Measurements from ENCODE around the gene FAM193A. TPM values are rescaled to one million over a fixed set of nuclear protein-coding genes. Genes with fewer than 3 reads are reported as not detected.
"Not testable (repeated sequence)": the region's sequence is repeated elsewhere in the genome, so short reads cannot be mapped to it uniquely, and the experiment has no call there.

Gene FAM193A
- total RNA-seq, 1 donor from 2014 or later: 28.8 TPM

GRCh38 chr4:2672700-2673099, 136.3 kb downstream of the FAM193A start:
- TF ChIP-seq EZH2 (IDR thresholded peaks at IDR 0.05; ENCODE audit: insufficient read depth, low read length): no peak
- TF ChIP-seq, protein P1, sequence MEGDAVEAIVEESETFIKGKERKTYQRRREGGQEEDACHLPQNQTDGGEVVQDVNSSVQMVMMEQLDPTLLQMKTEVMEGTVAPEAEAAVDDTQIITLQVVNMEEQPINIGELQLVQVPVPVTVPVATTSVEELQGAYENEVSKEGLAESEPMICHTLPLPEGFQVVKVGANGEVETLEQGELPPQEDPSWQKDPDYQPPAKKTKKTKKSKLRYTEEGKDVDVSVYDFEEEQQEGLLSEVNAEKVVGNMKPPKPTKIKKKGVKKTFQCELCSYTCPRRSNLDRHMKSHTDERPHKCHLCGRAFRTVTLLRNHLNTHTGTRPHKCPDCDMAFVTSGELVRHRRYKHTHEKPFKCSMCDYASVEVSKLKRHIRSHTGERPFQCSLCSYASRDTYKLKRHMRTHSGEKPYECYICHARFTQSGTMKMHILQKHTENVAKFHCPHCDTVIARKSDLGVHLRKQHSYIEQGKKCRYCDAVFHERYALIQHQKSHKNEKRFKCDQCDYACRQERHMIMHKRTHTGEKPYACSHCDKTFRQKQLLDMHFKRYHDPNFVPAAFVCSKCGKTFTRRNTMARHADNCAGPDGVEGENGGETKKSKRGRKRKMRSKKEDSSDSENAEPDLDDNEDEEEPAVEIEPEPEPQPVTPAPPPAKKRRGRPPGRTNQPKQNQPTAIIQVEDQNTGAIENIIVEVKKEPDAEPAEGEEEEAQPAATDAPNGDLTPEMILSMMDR (IDR thresholded peaks at IDR 0.05; ENCODE audit: insufficient read depth, low read depth, low read length): no peak
- H3K4me1 ChIP-seq (ENCODE audit: insufficient read depth, low read length): peaks cover 3% of the 10 kb centered on the region
- peaks cover 28% of the 10 kb centered on the region for H3K36me3 ChIP-seq (ENCODE audit: insufficient read depth, low read length)
- no peak overlapping the region for H3K9ac ChIP-seq (ENCODE audit: low read length)
- no peak overlapping the region for H3K27ac ChIP-seq (ENCODE audit: low read depth, low read length)
- no peaks in the 10 kb centered on the region for H3K9me3 Mint-ChIP-seq (ENCODE audit: unreplicated experiment)
- H3K36me3 Mint-ChIP-seq (ENCODE audit: low read depth, unreplicated experiment): peaks cover 24% of the 10 kb centered on the region
- no peak for DNase-seq (ENCODE audit: low read depth)
- no peak overlapping the region for H3K4me3 ChIP-seq (ENCODE audit: insufficient read depth, low read depth, low read length)
- H3K27ac Mint-ChIP-seq (ENCODE audit: unreplicated experiment): no peak overlapping the region
- no peaks in the 10 kb centered on the region for H3K27me3 Mint-ChIP-seq (ENCODE audit: low read depth, unreplicated experiment)
- no peak overlapping the region for H3K4me3 Mint-ChIP-seq (ENCODE audit: unreplicated experiment)
- H3K4me1 Mint-ChIP-seq (ENCODE audit: low read depth, unreplicated experiment): peaks cover 10% of the 10 kb centered on the region
- no peaks in the 10 kb centered on the region for H3K9me3 ChIP-seq (ENCODE audit: insufficient read depth, low read depth, low read length)
- no peaks in the 10 kb centered on the region for H3K27me3 ChIP-seq (ENCODE audit: insufficient read depth, low read length)
- no peak overlapping the region for H3K4me2 ChIP-seq (ENCODE audit: low read length)
- no peak for FAIRE-seq
- no peak overlapping the region for H2AFZ ChIP-seq (ENCODE audit: low read depth, low read length)
- peaks cover 38% of the 10 kb centered on the region for H4K20me1 ChIP-seq (ENCODE audit: insufficient read depth, low read length)
- peaks cover 29% of the 10 kb centered on the region for H3K79me2 ChIP-seq (ENCODE audit: insufficient read depth, low read length)

DNA sequence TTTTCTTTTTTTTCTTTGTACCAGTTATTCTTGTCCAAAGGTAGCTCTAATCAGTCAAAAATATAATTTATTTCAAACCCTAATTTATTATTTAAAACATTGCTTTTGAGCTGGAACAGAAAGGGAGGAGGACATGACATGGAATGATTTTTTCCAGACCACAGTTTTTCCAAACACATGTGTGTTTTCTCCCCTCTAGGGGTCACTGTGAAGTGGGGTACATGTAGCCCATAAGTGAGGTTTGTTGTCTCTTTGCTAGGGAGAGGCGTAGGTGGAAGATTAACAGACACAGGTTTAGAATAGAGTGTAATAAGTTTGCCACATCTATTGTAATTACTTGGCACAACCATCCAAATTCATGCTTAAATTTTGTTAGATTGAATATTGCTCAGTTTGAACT, 136.7 kb downstream of the FAM193A start:
- H3K4me1 Mint-ChIP-seq (ENCODE audit: low read depth, unreplicated experiment): peaks cover 10% of the 10 kb centered on the region
- no peak overlapping the region for H2AFZ ChIP-seq (ENCODE audit: low read depth, low read length)
- H3K9ac ChIP-seq (ENCODE audit: low read length): no peak overlapping the region
- peaks cover 24% of the 10 kb centered on the region for H3K36me3 Mint-ChIP-seq (ENCODE audit: low read depth, unreplicated experiment)
- FAIRE-seq (no peak), DNase-seq (ENCODE audit: low read depth) (no peak)
- no peaks in the 10 kb centered on the region for H3K9me3 ChIP-seq (ENCODE audit: insufficient read depth, low read depth, low read length)
- H3K27me3 ChIP-seq (ENCODE audit: insufficient read depth, low read length): no peaks in the 10 kb centered on the region
- peaks cover 3% of the 10 kb centered on the region for H3K4me1 ChIP-seq (ENCODE audit: insufficient read depth, low read length)
- H3K4me2 ChIP-seq (ENCODE audit: low read length): no peak overlapping the region
- no peak overlapping the region for H3K4me3 ChIP-seq (ENCODE audit: insufficient read depth, low read depth, low read length)
- H3K27ac Mint-ChIP-seq (ENCODE audit: unreplicated experiment): no peak overlapping the region
- peaks cover 28% of the 10 kb centered on the region for H3K36me3 ChIP-seq (ENCODE audit: insufficient read depth, low read length)
- no peak overlapping the region for H3K27ac ChIP-seq (ENCODE audit: low read depth, low read length)
- H3K9me3 Mint-ChIP-seq (ENCODE audit: unreplicated experiment): no peaks in the 10 kb centered on the region
- no peak overlapping the region for H3K4me3 Mint-ChIP-seq (ENCODE audit: unreplicated experiment)
- TF ChIP-seq, protein P1 (IDR thresholded peaks at IDR 0.05; ENCODE audit: insufficient read depth, low read depth, low read length): peak; percentile 34
- no peak for TF ChIP-seq EZH2 (IDR thresholded peaks at IDR 0.05; ENCODE audit: insufficient read depth, low read length)
- H3K79me2 ChIP-seq (ENCODE audit: insufficient read depth, low read length): peaks cover 26% of the 10 kb centered on the region
- H3K27me3 Mint-ChIP-seq (ENCODE audit: low read depth, unreplicated experiment): no peaks in the 10 kb centered on the region
- H4K20me1 ChIP-seq (ENCODE audit: insufficient read depth, low read length): peaks cover 35% of the 10 kb centered on the region

DNA sequence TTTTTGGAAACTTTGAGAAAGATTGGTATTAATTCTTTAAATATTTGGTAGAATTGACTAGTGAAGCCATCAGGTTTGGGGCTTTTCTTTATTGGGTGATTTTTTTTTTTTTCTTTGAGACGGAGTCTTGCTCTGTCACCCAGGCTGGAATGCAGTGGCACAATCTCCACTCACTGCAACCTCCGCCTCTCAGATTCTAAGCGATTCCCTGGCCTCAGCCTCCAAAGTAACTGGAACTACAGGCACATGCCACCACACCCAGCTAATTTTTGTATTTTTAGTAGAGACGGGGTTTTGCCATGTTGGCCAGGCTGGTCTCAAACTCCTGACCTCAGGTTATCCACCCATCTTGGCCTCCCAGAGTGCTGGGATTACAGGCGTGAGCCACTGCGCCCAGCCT, 143.3 kb downstream of the FAM193A start:
- not testable (repeated sequence) for H3K4me1 Mint-ChIP-seq (ENCODE audit: low read depth, unreplicated experiment); H3K9me3 ChIP-seq (ENCODE audit: insufficient read depth, low read depth, low read length); H2AFZ ChIP-seq (ENCODE audit: low read depth, low read length); H3K4me3 Mint-ChIP-seq (ENCODE audit: unreplicated experiment); FAIRE-seq; H3K27me3 Mint-ChIP-seq (ENCODE audit: low read depth, unreplicated experiment); DNase-seq (ENCODE audit: low read depth); H3K4me2 ChIP-seq (ENCODE audit: low read length); H3K9ac ChIP-seq (ENCODE audit: low read length); H3K9me3 Mint-ChIP-seq (ENCODE audit: unreplicated experiment); H3K4me3 ChIP-seq (ENCODE audit: insufficient read depth, low read depth, low read length); H3K27me3 ChIP-seq (ENCODE audit: insufficient read depth, low read length); H3K27ac ChIP-seq (ENCODE audit: low read depth, low read length); H3K36me3 ChIP-seq (ENCODE audit: insufficient read depth, low read length); H3K27ac Mint-ChIP-seq (ENCODE audit: unreplicated experiment); H3K4me1 ChIP-seq (ENCODE audit: insufficient read depth, low read length)
- H3K36me3 Mint-ChIP-seq (ENCODE audit: low read depth, unreplicated experiment): peaks cover 24% of the 10 kb centered on the region
- Histone ChIP-seq H4K20me1 (ENCODE audit: insufficient read depth, low read length) (peaks cover 38% of the 10 kb centered on the region), H3K79me2 (ENCODE audit: insufficient read depth, low read length) (peaks cover 28% of the 10 kb centered on the region)
